Endothelial cell of umbilical vein (primary cell): Measurements from ENCODE around the gene FAM153A. TPM values are rescaled to one million over a fixed set of nuclear protein-coding genes. Genes with fewer than 3 reads are reported as not detected.
"Not testable (repeated sequence)": the region's sequence is repeated elsewhere in the genome, so short reads cannot be mapped to it uniquely, and the experiment has no call there.

ENCODE experiments used
- BruUV-seq: library from RNA; stranded (reverse); fragments of 400-500 nt; replicated peaks from 2 replicates; lab custom pipeline; 2021; lab: Mats Ljungman, UMichigan
- CTCF ChIA-PET: fragments of 300-600, 350-600 bp; sonication (Branson Sonifier 250); formaldehyde crosslinking; loops from one replicate; lab custom pipeline; 2021; ENCODE audit warnings: antibody characterized with exemption, inconsistent platforms; lab: Charles Lee
- POLR2A ChIA-PET: fragments of 300-600, 350-600 bp; sonication (Branson Sonifier 250); formaldehyde crosslinking; loops from one replicate; lab custom pipeline; 2021; ENCODE audit warnings: antibody characterized with exemption, inconsistent platforms; lab: Charles Lee
- DNase-seq: peaks from one replicate; pipeline ENCODE4 v3.0.0-alpha.2; 2011; ENCODE audit warnings: low read depth, low spot score
- FAIRE-seq: peaks from 2 replicates; lab custom pipeline; 2011; peaks lifted over from hg19 to GRCh38; lab: Jason Lieb, UNC
- H2AFZ ChIP-seq: 2 replicates; pipeline ENCODE4 v1.6.0; 2012; ENCODE audit warnings: low read depth, low read length, control low read depth, inconsistent platforms
- H3K27ac ChIP-seq: 2 replicates; pipeline ENCODE4 v1.5.1; 2011; ENCODE audit warnings: low read depth, mild to moderate bottlenecking, control low read depth, low read length, moderate library complexity; ENCODE audit not compliant: insufficient read depth
- H3K27me3 ChIP-seq, 2 experiments: 2 replicates each; pipeline versions ENCODE4 v1.6.0 to v1.6.1; 2011; ENCODE audit warnings: low read length in 2 of 2, mixed read lengths in 1 of 2; ENCODE audit not compliant: control insufficient read depth in 2 of 2, insufficient read depth in 2 of 2
- H3K36me3 ChIP-seq, 2 experiments: 2 replicates in 1 of 2; 3 replicates in 1 of 2; pipeline ENCODE4 v1.5.1; 2011; ENCODE audit warnings: low read length in 2 of 2, mild to moderate bottlenecking in 1 of 2, moderate library complexity in 1 of 2; ENCODE audit not compliant: control insufficient read depth in 2 of 2, insufficient read depth in 2 of 2; ENCODE audit errors: extremely low read depth in 1 of 2
- H3K4me1 ChIP-seq: 3 replicates; pipeline ENCODE4 v1.5.1; 2011; ENCODE audit warnings: mild to moderate bottlenecking, low read length; ENCODE audit not compliant: control insufficient read depth, insufficient read depth; ENCODE audit errors: extremely low read depth
- H3K4me2 ChIP-seq: 2 replicates; pipeline ENCODE4 v1.6.1; 2011; ENCODE audit warnings: low read length, control low read depth, mixed read lengths; ENCODE audit not compliant: insufficient read depth
- H3K4me3 ChIP-seq, 3 experiments: fragments of 200-600 bp in 1 of 3; sonication (generic), shearing (Covaris generic) in 1 of 3; replicated peaks in 1 of 3; 2 replicates each; pipeline ENCODE4 v1.5.1; 2011 to 2016; ENCODE audit warnings: control low read depth in 3 of 3, low read length in 3 of 3, mild to moderate bottlenecking in 2 of 3, inconsistent platforms in 1 of 3, low read depth in 1 of 3, moderate library complexity in 1 of 3; ENCODE audit not compliant: insufficient read depth in 1 of 3
- H3K79me2 ChIP-seq: 2 replicates; pipeline ENCODE4 v1.6.0; 2012; ENCODE audit warnings: low read length, inconsistent platforms; ENCODE audit not compliant: control insufficient read depth, insufficient read depth
- H3K9ac ChIP-seq: replicated peaks from 2 replicates; pipeline ENCODE3; 2011; ENCODE audit warnings: low read length, control low read depth; ENCODE audit not compliant: insufficient read depth; ENCODE audit errors: extremely low read depth
- H3K9me1 ChIP-seq: replicated peaks from 3 replicates; pipeline ENCODE4 v1.6.0; 2011; ENCODE audit warnings: mild to moderate bottlenecking, low read length; ENCODE audit not compliant: control insufficient read depth, insufficient read depth; ENCODE audit errors: extremely low read depth
- H3K9me3 ChIP-seq: replicated peaks from 2 replicates; pipeline ENCODE4 v1.5.1; 2012; ENCODE audit warnings: low read length, inconsistent platforms; ENCODE audit not compliant: control insufficient read depth, insufficient read depth
- H4K20me1 ChIP-seq: replicated peaks from 2 replicates; pipeline ENCODE3; 2011; ENCODE audit warnings: mild to moderate bottlenecking, low read length; ENCODE audit not compliant: control insufficient read depth, insufficient read depth; ENCODE audit errors: extremely low read depth
- dilution Hi-C: fragments of 300-500 bp; cut with MboI; formaldehyde crosslinking; loops from one replicate; pipeline ENCODE4 v1.15.0; 2019; ENCODE audit warnings: low sequenced_read_pairs; ENCODE audit not compliant: extremely low pct_ligation_motif_present
- intact Hi-C: fragments of 100-400 bp; cut with micrococcal nuclease; formaldehyde crosslinking; loops from one replicate; pipeline ENCODE4 v1.10.0; 2022
- polyA plus RNA-seq, 4 experiments: library from polyadenylated mRNA; depleted of rRNA in 3 of 4; stranded (reverse) in 3 of 4; unstranded in 1 of 4; fragments of >200 nt; gene quantifications; 2 replicates each; pipeline versions ENCODE4 v1.2.1 to v1.2.3, GENCODE V29; 2011 to 2012; ENCODE audit warnings: missing spikeins in 1 of 4
- total RNA-seq: library from RNA; stranded (reverse); gene quantifications from 2 replicates; pipeline ENCODE4 v1.2.3, GENCODE V29; 2021

FAM153A gene
- total and polyA plus RNA-seq, 2 donors (not counting 3 experiments of a cell fraction or from before 2014, with no cell fraction given), result not detected

DNA sequence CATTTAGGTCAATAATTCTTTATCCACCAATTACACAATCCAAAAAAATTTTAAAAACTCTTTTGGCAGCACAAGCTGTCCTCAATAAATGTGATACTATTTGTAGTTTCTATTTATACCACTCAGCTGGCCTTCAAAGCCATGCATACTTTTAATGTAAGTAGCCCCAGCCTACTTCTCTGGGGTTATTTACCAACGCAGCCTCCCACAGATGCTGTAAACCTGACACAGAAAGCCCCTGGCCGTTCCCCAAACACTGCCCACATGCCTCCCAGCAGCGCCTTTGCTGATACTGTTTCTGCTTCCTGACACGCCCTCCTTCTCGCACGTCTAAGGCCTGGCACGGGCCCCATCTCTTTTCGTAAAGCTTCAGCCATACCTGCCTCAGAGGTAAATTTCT, 62.7 kb downstream of the FAM153A start:
- BruUV-seq, H3K27me3 ChIP-seq, H4K20me1 ChIP-seq, H3K4me2 ChIP-seq, H3K36me3 ChIP-seq, H3K4me3 ChIP-seq, dilution Hi-C loops, H3K9ac ChIP-seq, H3K4me1 ChIP-seq, H3K79me2 ChIP-seq, H2AFZ ChIP-seq, POLR2A ChIA-PET, H3K9me3 ChIP-seq, DNase-seq, FAIRE-seq, CTCF ChIA-PET, H3K27ac ChIP-seq, intact Hi-C loops, H3K9me1 ChIP-seq: not testable (repeated sequence)

DNA sequence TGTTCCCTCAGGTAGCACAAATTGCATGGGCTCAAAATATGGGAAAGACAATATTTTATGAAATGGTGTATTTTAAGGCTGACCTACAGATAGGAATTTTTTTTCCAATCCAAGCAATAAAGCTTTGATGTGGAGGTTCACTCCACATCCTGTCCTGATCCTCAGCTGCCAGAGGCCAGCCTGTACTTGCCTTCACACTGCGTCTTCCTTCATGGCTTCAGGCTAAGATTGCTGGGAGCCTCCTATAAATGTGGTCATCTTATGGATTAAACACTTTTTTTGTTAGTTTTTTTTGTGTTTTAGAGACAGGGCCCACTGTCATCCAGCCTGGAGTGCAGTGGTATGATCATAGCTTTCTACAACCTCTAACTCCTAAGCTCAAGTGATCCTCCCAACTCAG, 67.3 kb downstream of the FAM153A start:
- H3K79me2 ChIP-seq, H3K27me3 ChIP-seq, POLR2A ChIA-PET, H3K4me2 ChIP-seq, H3K9me3 ChIP-seq, H2AFZ ChIP-seq, BruUV-seq, H3K36me3 ChIP-seq, H3K27ac ChIP-seq, dilution Hi-C loops, H3K4me1 ChIP-seq, CTCF ChIA-PET, H3K4me3 ChIP-seq, DNase-seq, H3K9ac ChIP-seq, H4K20me1 ChIP-seq, FAIRE-seq, intact Hi-C loops, H3K9me1 ChIP-seq: not testable (repeated sequence)

DNA sequence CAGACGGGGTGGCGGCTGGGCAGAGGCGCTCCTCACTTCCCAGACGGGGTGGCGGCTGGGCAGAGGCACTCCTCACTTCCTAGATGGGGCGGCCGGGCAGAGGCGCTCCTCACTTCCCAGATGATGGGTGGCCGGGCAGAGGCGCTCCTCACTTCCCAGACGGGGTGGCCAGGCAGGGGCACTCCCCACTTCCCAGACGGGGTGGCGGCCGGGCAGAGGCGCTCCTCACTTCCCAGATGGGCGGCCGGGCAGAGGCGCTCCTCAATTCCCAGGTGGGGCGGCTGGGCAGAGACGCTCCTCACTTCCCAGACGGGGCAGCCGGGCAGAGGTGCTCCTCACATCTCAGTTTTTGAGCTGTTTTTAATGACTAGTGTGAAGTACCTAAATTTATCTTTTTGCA, 86.6 kb downstream of the FAM153A start:
- dilution Hi-C loops, result not testable (repeated sequence)

DNA sequence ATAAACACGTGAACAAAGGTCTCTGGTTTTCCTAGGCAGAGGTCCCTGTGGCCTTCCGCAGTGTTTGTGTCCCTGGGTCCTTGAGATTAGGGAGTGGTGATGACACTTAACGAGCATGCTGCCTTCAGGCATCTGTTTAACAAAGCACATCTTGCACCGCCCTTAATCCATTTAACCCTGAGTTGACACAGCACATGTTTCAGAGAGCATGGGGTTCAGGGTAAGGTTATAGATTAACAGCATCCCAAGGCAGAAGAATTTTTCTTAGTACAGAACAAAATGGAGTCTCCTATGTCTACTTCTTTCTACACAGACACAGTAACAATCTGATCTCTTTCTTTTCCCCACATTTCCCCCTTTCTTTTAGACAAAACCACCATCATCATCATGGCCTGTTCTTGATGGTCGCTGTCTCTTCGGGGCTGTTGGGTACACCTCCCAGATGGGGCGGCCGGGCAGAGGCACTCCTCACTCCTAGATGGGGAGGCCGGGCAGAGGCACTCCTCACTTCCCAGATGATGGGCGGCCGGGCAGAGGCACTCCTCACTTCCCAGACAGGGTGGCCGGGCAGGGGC, 87.3 kb downstream of the FAM153A start:
- H3K9me3 ChIP-seq, H3K27ac ChIP-seq, H3K27me3 ChIP-seq, dilution Hi-C loops, H3K9me1 ChIP-seq, CTCF ChIA-PET, intact Hi-C loops, H3K36me3 ChIP-seq, FAIRE-seq, DNase-seq, H3K79me2 ChIP-seq, H3K4me2 ChIP-seq, H4K20me1 ChIP-seq, H3K4me1 ChIP-seq, POLR2A ChIA-PET, H2AFZ ChIP-seq, H3K4me3 ChIP-seq, H3K9ac ChIP-seq, BruUV-seq: not testable (repeated sequence)

More for the DNA sequence above, 86.6 kb downstream of the FAM153A start:
- H3K27me3 ChIP-seq, H4K20me1 ChIP-seq, H3K4me1 ChIP-seq, H3K36me3 ChIP-seq, intact Hi-C loops, H2AFZ ChIP-seq, H3K9me1 ChIP-seq, H3K79me2 ChIP-seq, H3K9me3 ChIP-seq, H3K9ac ChIP-seq, H3K4me3 ChIP-seq, POLR2A ChIA-PET, H3K4me2 ChIP-seq, H3K27ac ChIP-seq, FAIRE-seq, CTCF ChIA-PET, BruUV-seq, DNase-seq: not testable (repeated sequence)
